Peyer's patch (tissue), 4 donors: ENCODE data around the gene TGFB1I1.

ENCODE experiments used
- POLR2A ChIP-seq, 2 donors: fragments of 450-650 bp; IDR thresholded peaks; one replicate each; pipeline ENCODE4 v1.5.1; 2017; ENCODE audit warnings: antibody characterized with exemption in 2 of 2, mild to moderate bottlenecking in 2 of 2, moderate library complexity in 2 of 2
- TF ChIP-seq, protein P1 (sequence below), 6 experiments: fragments of 450-650 bp in 4 of 6; fragments of 200-600 bp in 2 of 6; sonication (generic) in 1 of 6; IDR thresholded peaks; one replicate each; pipeline ENCODE4 v1.5.1; 2017 to 2019; ENCODE audit warnings: antibody characterized with exemption in 6 of 6, mild to moderate bottlenecking in 3 of 6, moderate library complexity in 1 of 6

DNA sequence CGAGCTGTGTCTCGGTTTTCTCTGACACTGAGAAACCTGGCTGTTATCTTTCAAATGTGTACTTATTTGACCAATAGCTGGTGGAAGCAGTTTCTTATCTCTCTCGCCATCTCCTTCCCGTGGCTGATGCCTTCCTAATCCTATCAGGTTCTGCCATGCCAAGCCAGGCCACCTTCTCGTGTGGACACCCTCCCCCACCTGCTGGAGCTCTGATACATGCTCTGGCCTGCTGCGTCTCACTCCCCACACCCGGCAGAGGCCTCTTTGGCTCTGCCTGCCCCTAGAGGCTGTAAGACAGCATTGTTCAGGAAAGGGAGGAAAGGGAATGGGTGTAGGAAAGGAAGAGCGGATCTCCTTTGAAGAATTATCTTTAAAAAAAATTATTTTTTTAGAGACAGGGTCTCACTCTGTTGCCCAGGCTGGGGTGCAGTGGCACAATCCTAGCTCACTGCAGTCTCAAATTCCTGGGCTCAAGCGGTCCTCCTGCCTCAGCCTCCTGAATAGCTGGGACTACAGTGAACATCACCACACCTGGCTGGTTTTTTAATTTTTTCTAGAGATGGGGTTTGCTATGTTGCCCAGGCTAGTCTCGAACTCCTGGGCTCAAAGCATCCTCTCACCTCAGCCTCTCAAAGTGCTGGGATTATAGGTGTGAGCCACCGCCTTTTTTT lies 20.1 kb upstream of the TGFB1I1 start:
- TF ChIP-seq POLR2A (IDR thresholded peaks at IDR 0.05): no peak
- TF ChIP-seq, protein P1, sequence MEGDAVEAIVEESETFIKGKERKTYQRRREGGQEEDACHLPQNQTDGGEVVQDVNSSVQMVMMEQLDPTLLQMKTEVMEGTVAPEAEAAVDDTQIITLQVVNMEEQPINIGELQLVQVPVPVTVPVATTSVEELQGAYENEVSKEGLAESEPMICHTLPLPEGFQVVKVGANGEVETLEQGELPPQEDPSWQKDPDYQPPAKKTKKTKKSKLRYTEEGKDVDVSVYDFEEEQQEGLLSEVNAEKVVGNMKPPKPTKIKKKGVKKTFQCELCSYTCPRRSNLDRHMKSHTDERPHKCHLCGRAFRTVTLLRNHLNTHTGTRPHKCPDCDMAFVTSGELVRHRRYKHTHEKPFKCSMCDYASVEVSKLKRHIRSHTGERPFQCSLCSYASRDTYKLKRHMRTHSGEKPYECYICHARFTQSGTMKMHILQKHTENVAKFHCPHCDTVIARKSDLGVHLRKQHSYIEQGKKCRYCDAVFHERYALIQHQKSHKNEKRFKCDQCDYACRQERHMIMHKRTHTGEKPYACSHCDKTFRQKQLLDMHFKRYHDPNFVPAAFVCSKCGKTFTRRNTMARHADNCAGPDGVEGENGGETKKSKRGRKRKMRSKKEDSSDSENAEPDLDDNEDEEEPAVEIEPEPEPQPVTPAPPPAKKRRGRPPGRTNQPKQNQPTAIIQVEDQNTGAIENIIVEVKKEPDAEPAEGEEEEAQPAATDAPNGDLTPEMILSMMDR (IDR thresholded peaks at IDR 0.05): peak in 4 of 6 experiments; percentile 36 to 66 (median 62)
